Measurements from ENCODE around the gene POU2AF1. TPM values are rescaled to one million over a fixed set of nuclear protein-coding genes. Genes with fewer than 3 reads are reported as not detected.
A peak's percentile ranks its signal among the peaks of the same experiment; 100 is the strongest.

Gene POU2AF1
- total and polyA plus RNA-seq, 2 of the 13 experiments (the other 11 are each of a cell fraction or from before 2014, with no cell fraction given), result 1.9 to 3.6 TPM

- TF ChIP-seq ZNF646 (CRISPR knock-in tag; IDR thresholded peaks at IDR 0.05), result no peak
- no peak for TF ChIP-seq ZBTB37 (CRISPR knock-in tag; IDR thresholded peaks at IDR 0.05)
- no peak for TF ChIP-seq SRF (IDR thresholded peaks at IDR 0.05; ENCODE audit: low read depth, low read length)
- peak; percentile 38; the same call in 1 of the 2 replicates for TF ChIP-seq ZNF329 (CRISPR knock-in tag; IDR thresholded peaks at IDR 0.05; ENCODE audit: low read depth)
- TF ChIP-seq NFE2L2 (IDR thresholded peaks at IDR 0.05; ENCODE audit: low read length), result no peak
- no peak for TF ChIP-seq ZNF276 (CRISPR knock-in tag; IDR thresholded peaks at IDR 0.05; ENCODE audit: low read depth)
- TF ChIP-seq SUZ12 (IDR thresholded peaks at IDR 0.05; ENCODE audit: low read depth, low read length), result no peak
- no peak for TF ChIP-seq IKZF1 (IDR thresholded peaks at IDR 0.05)
- TF ChIP-seq HNF4G (IDR thresholded peaks at IDR 0.05; ENCODE audit: borderline replicate concordance, low read depth, low read length), result no peak
- no peak for TF ChIP-seq HNF4G (CRISPR knock-in tag; IDR thresholded peaks at IDR 0.05; ENCODE audit: borderline replicate concordance, low read depth)
- no peak for TF ChIP-seq NFAT5 (CRISPR knock-in tag; IDR thresholded peaks at IDR 0.05)
- TF ChIP-seq TRIM24 (CRISPR knock-in tag; IDR thresholded peaks at IDR 0.05), result no peak
- no peak; a peak in 1 of 4 replicates for TF ChIP-seq EP300 (IDR thresholded peaks at IDR 0.05; ENCODE audit: low read depth in 2 of 2, low read length in 2 of 2)
- TF ChIP-seq EP300 (CRISPR knock-in tag; IDR thresholded peaks at IDR 0.05; ENCODE audit: borderline replicate concordance), result no peak
- no peak for TF ChIP-seq SMYD3 (CRISPR knock-in tag; IDR thresholded peaks at IDR 0.05)
Observed at GRCh38 chr11:111351374-111352055, 27.6 kb downstream of the POU2AF1 start (continued).
